ENCODE data around the gene TNFRSF8.

The TNFRSF8 gene

DNA sequence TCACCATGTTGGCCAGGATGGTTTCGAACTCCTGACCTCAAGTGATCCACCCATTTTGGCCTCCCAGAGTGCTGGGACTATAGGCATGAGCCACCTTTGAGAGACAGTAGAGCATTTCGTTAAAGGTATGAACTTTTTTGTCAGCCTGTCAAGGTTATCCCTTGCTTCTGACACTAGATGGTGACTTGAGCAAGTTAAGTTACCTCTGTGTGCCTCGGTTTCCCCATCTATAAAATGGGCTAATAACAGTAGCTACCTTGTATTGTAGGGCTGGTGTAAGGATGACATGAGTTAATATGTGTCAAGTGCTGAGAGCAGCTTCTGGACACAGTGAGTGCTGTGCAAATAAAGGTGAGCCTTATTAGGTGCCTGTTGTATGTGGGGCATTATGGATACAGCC is 8.8 kb downstream of the TNFRSF8 start:
- peaks cover 6% of the 10 kb centered on the region for H3K36me3 ChIP-seq (ENCODE audit: control insufficient read depth, insufficient read depth, low read length)
- no peaks in the 10 kb centered on the region for H3K9me3 ChIP-seq (ENCODE audit: control insufficient read depth, insufficient read depth, low read length)
- H3K4me1 ChIP-seq (ENCODE audit: control insufficient read depth, insufficient read depth, low read length) = peaks cover 21% of the 10 kb centered on the region
- H3K9ac ChIP-seq (ENCODE audit: low read depth, low read length) = no peak overlapping the region
- H3K4me3 ChIP-seq (ENCODE audit: low read depth, low read length) = no peak overlapping the region
- no peaks in the 10 kb centered on the region for H3K27me3 ChIP-seq (ENCODE audit: control insufficient read depth, insufficient read depth, low read length)

DNA sequence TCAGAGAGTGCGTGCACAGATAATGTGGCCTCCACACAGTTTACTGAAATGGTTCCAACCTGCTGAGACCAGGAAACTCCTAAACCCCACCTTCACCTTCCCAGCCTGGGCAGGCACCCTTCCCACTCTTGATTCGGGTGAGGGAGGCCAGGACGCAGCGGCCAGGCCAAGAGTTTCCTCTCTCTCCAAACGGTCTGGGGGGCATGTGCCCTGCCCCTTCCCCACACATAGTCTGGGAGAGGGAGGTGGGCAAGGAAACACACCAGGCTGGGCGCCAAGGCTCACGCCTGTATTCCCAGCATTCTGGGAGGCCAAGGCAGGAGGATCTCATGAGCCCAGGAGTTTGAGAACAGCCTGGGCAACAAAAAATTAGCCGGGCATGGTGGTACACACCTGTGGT is 9.6 kb downstream of the TNFRSF8 start:
- H3K27me3 ChIP-seq (ENCODE audit: control insufficient read depth, insufficient read depth, low read length) = no peaks in the 10 kb centered on the region
- peaks cover 20% of the 10 kb centered on the region for H3K4me1 ChIP-seq (ENCODE audit: control insufficient read depth, insufficient read depth, low read length)
- no peaks in the 10 kb centered on the region for H3K9me3 ChIP-seq (ENCODE audit: control insufficient read depth, insufficient read depth, low read length)
- no peak overlapping the region for H3K9ac ChIP-seq (ENCODE audit: low read depth, low read length)
- H3K36me3 ChIP-seq (ENCODE audit: control insufficient read depth, insufficient read depth, low read length) = peaks cover 6% of the 10 kb centered on the region
- no peak overlapping the region for H3K4me3 ChIP-seq (ENCODE audit: low read depth, low read length)

DNA sequence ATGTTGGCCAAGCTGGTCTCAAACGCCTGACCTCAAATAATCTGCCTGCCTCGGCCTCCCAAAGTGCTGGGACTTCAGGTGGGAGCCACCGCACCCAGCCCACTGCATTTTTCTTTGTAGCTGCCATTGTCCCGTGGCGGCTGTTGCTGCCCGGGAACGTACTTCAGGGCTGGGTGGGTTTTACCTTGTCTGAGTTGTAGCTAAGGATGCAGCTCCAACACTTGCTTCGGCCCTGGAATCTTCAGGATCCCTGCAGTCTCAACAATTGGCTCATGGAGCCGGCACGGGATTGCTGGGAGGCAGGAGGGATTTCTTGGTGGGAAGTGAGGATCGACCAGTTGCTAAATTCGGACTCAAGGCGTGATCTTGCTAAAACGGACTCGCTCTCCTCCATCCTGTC is 10.7 kb downstream of the TNFRSF8 start:
- Histone ChIP-seq H3K9me3 (ENCODE audit: control insufficient read depth, insufficient read depth, low read length) (no peaks in the 10 kb centered on the region), H3K4me1 (ENCODE audit: control insufficient read depth, insufficient read depth, low read length) (peaks cover 11% of the 10 kb centered on the region), H3K27me3 (ENCODE audit: control insufficient read depth, insufficient read depth, low read length) (no peaks in the 10 kb centered on the region), H3K4me3 (ENCODE audit: low read depth, low read length) (no peak overlapping the region), H3K36me3 (ENCODE audit: control insufficient read depth, insufficient read depth, low read length) (peaks cover 6% of the 10 kb centered on the region), H3K9ac (ENCODE audit: low read depth, low read length) (no peak overlapping the region)

DNA sequence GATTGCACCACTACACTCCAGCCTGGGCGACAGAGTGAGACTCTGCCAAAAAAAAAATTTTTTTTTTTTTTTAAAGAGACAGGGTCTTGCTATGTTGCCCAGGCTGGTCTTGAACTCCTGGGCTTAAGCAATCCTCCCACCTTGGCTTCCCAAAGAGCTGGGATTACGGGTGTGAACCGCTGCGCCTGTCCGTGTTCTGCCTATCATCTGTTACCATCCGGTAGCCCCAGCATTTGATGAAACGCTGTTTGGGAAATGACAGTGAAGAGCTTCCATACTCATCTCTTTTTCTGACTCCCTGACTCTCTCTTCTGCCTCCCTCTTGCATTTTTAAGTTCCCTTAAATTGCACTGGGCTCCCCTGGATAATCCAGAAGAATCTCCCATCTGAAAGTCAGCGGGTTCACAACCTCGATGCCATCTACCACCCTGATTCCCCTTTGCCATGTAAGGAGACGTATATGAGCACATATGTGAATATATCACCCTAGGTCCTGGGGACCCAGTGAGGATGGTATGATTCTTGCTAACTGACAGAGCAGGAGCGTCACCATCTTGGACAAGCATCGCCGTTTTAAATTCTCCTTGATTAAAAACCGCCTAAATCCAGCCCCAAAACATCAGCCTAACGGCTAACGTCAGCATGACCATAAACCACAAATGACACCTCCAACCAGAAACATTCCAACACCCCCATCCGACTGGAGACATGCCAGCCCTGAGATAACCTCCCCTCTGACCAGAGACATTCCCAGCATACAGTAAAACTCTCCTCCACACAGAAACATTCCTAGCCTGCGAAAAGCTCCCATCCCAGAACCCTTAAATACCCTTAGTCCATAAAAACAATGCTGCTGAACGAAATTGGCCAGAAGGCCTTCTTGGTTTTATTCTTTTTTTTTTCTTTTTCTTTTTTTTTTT is 12.4 kb downstream of the TNFRSF8 start:
- no peaks in the 10 kb centered on the region for H3K9me3 ChIP-seq (ENCODE audit: control insufficient read depth, insufficient read depth, low read length)

DNA sequence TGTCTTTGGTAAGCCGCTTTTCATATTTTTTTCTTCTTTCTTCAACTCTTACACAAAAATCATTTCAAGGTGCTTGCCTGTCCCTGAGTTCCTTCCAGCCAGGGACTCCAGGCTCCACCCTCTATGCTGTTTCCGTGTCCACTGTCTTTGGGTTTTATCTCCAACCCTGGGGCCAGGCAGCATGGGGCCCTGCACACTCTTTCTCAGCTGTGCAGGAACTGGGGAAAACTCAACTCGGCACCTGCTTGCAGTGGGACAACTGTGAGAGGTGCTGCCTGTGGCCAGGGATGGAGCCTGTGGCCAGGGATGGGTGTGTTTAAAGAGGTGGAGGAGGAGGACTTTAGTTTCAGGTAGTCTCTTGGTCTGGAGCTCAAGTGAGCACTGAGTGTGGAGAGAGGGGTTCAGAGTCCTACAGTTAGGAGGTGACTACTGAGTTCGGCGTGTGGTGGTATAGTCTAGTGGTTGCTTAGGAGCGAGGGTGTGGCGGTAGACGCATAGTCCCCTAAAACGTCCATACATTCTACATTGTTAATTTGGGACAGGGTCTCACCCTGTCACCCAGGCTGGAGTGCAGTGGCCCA is 13.4 kb downstream of the TNFRSF8 start:
- Histone ChIP-seq H3K9ac (ENCODE audit: low read depth, low read length) (no peak overlapping the region), H3K4me3 (ENCODE audit: low read depth, low read length) (no peak overlapping the region), H3K27me3 (ENCODE audit: control insufficient read depth, insufficient read depth, low read length) (no peaks in the 10 kb centered on the region), H3K9me3 (ENCODE audit: control insufficient read depth, insufficient read depth, low read length) (no peaks in the 10 kb centered on the region), H3K4me1 (ENCODE audit: control insufficient read depth, insufficient read depth, low read length) (peaks cover 11% of the 10 kb centered on the region), H3K36me3 (ENCODE audit: control insufficient read depth, insufficient read depth, low read length) (peaks cover 6% of the 10 kb centered on the region)

More for the DNA sequence above, 12.4 kb downstream of the TNFRSF8 start:
- no peak overlapping the region for H3K4me3 ChIP-seq (ENCODE audit: low read depth, low read length)
- no peak overlapping the region for H3K9ac ChIP-seq (ENCODE audit: low read depth, low read length)
- peaks cover 6% of the 10 kb centered on the region for H3K36me3 ChIP-seq (ENCODE audit: control insufficient read depth, insufficient read depth, low read length)
- H3K4me1 ChIP-seq (ENCODE audit: control insufficient read depth, insufficient read depth, low read length) = peaks cover 11% of the 10 kb centered on the region
- H3K27me3 ChIP-seq (ENCODE audit: control insufficient read depth, insufficient read depth, low read length) = no peaks in the 10 kb centered on the region

DNA sequence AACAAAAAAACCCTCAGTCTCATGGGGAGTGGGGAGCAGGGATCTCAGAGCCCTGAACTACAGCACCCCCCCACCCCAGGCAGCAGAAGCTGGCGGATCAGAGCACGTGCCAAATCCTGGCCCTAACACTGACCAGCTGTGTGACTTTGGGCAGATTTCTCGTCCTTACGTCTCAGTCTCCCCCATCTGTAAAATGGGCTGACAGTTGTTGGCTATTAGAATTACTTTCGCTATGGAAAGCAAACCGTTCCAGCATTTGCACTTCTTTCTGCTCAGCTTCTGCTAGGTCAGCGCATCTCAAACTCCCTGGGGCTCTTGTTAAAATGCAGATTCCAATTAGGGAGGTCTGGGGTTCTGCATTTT is 15.5 kb downstream of the TNFRSF8 start:
- H3K4me1 ChIP-seq (ENCODE audit: control insufficient read depth, insufficient read depth, low read length) = peaks cover 11% of the 10 kb centered on the region
- no peaks in the 10 kb centered on the region for H3K36me3 ChIP-seq (ENCODE audit: control insufficient read depth, insufficient read depth, low read length)
- no peak overlapping the region for H3K4me3 ChIP-seq (ENCODE audit: low read depth, low read length)
- no peaks in the 10 kb centered on the region for H3K27me3 ChIP-seq (ENCODE audit: control insufficient read depth, insufficient read depth, low read length)
- H3K9ac ChIP-seq (ENCODE audit: low read depth, low read length) = no peak overlapping the region
- H3K9me3 ChIP-seq (ENCODE audit: control insufficient read depth, insufficient read depth, low read length) = no peaks in the 10 kb centered on the region

DNA sequence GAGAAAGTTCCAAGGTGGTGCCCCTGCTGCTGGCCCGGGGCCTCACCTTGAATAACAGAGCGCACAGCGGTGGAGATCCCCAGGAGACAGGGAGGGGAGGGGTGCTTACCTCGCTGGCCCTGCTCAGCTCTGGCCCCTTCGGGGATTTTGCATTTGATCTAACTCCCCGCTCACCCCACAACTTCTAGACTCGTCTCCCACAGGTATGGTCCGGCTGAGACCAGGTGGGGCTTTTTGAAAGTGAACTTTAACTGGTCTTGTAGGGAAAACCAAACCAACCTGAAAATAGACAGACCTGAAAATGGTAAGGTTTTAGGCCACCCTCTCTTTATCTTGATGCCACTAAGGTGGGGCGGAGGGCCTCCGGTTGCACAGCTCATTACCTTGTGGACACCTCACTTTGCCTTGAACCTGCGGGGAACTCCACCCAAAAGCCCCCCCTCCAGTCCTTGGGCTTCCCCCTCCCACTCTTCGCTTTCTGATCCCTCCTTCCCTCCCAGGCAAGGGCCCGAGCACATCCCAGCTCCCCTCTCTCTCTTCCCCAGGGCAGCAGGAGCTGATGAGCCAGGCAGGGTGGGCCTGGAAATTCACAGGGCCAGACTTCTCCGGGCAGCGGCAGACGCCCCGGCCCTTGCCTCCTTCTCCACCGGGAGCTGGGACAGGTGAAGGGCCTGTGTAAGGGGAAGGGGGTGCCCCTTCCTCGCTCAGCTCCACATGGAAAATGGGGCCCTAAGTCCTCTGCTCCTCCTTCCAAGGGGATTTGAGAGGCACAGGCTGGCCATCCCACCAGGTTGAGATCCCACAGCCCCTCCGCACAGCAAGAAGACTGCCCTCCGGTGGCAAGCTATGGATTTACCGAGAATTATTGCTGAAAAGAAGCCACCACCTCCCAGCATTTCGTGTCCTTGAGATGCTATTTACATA is 16.1 kb downstream of the TNFRSF8 start:
- no peaks in the 10 kb centered on the region for H3K27me3 ChIP-seq (ENCODE audit: control insufficient read depth, insufficient read depth, low read length)
- H3K36me3 ChIP-seq (ENCODE audit: control insufficient read depth, insufficient read depth, low read length) = no peaks in the 10 kb centered on the region
- H3K9me3 ChIP-seq (ENCODE audit: control insufficient read depth, insufficient read depth, low read length) = no peaks in the 10 kb centered on the region
- H3K4me1 ChIP-seq (ENCODE audit: control insufficient read depth, insufficient read depth, low read length) = peaks cover 11% of the 10 kb centered on the region
- peak overlapping the region; percentile 32 for H3K4me3 ChIP-seq (ENCODE audit: low read depth, low read length)
- peak overlapping the region; percentile 70 for H3K9ac ChIP-seq (ENCODE audit: low read depth, low read length)

DNA sequence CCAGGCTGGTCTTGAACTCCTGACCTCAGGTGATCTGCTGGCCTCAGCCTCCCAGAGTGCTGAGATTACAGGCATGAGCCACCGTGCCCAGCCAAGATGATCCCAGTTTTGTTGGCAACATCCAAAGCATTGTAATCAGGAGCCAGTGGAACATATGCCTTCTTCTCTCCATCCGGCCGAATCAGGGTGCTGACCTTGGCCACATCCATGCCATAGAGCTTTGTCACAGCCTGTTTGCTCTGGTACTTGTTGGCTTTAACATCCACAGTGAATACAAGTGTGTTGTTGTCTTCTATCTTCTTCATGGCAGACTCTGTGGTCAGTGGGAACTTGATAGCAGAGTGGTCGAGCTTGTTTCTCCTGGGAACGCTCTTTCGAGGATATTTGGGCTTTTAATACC is 17.1 kb downstream of the TNFRSF8 start:
- H3K9ac ChIP-seq (ENCODE audit: low read depth, low read length) = no peak overlapping the region
- no peak overlapping the region for H3K4me3 ChIP-seq (ENCODE audit: low read depth, low read length)
- no peaks in the 10 kb centered on the region for H3K27me3 ChIP-seq (ENCODE audit: control insufficient read depth, insufficient read depth, low read length)
- H3K9me3 ChIP-seq (ENCODE audit: control insufficient read depth, insufficient read depth, low read length) = no peaks in the 10 kb centered on the region
- H3K36me3 ChIP-seq (ENCODE audit: control insufficient read depth, insufficient read depth, low read length) = no peaks in the 10 kb centered on the region
- peaks cover 11% of the 10 kb centered on the region for H3K4me1 ChIP-seq (ENCODE audit: control insufficient read depth, insufficient read depth, low read length)

DNA sequence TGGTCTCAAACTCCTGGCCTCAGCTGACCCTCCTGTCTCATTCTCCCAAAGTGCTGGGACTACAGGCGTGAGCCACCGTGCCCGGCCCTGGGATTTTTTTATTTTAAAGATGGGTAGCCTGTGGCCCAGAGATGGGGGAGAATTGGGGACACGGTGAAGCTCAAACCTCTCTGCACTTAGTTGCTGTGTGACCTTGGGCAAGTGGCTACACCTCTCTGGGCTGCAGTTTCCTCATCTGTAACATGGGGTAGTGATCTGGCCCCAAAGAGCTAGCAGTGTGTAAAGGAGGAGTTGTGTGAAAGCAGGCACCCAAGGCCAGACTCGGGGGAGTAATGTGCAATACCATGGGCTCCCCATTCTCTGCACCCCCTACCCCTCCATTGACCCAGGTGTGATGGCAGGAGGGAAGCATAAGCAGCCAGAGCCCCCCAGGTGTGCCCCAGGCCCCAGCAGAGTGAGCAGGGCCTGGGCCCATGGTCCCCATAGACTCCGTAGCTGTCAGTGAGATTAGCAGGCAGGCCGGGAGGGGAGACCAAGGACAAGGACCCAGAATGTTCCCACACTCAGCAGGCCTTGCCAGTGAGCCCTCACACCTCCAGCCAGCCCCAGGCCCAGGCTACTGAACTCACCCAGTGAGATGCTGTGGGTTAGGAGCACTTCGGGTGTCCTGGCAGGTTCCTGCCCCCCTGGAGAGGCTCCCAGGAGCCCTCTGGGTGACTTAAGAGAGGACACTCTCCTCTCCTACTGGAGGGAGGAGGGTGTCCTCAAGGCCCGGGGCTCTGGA is 17.9 kb downstream of the TNFRSF8 start:
- H3K4me3 ChIP-seq (ENCODE audit: low read depth, low read length) = no peak overlapping the region
- H3K36me3 ChIP-seq (ENCODE audit: control insufficient read depth, insufficient read depth, low read length) = peaks cover 2% of the 10 kb centered on the region
- H3K9me3 ChIP-seq (ENCODE audit: control insufficient read depth, insufficient read depth, low read length) = no peaks in the 10 kb centered on the region
- no peaks in the 10 kb centered on the region for H3K27me3 ChIP-seq (ENCODE audit: control insufficient read depth, insufficient read depth, low read length)
- H3K4me1 ChIP-seq (ENCODE audit: control insufficient read depth, insufficient read depth, low read length) = peaks cover 9% of the 10 kb centered on the region
- H3K9ac ChIP-seq (ENCODE audit: low read depth, low read length) = no peak overlapping the region

DNA sequence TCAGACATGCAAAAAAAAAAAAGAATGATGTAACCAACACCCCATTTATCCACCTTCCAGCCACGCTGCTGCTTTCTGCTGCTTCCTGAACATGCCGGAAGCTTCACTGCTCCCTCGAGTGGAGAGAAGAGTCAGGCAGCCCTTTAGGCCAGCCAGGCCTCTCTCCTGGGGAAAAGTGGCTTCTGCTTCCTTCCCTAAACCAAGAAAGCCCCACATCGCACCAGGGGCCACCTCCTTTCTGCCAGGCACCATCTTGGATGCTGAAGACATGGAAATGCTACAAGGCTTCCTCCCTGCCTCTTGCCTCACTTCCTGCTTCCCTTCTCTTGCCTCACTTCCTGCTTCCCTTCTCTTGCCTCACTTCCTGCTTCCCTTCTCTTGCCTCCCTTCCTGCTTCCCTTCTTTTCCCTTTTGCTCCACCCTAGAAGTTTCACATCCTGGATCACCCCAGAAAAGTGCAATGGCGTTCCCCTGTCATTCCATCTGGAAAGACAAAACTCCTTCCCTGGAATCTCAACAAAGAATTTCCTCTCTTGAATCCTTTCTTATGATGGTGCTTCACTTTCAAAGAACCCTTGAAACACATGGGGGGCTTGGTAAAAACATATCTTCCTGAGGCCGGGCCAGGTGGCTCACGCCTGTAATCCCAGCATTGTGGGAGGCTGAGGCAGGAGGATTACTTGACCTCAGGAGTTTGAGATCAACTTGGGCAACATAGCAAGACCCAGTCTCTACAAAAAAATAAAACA is 18.7 kb downstream of the TNFRSF8 start:
- no peak overlapping the region for H3K9ac ChIP-seq (ENCODE audit: low read depth, low read length)
- H3K9me3 ChIP-seq (ENCODE audit: control insufficient read depth, insufficient read depth, low read length) = no peaks in the 10 kb centered on the region
- no peaks in the 10 kb centered on the region for H3K27me3 ChIP-seq (ENCODE audit: control insufficient read depth, insufficient read depth, low read length)
- no peak overlapping the region for H3K4me3 ChIP-seq (ENCODE audit: low read depth, low read length)
- H3K4me1 ChIP-seq (ENCODE audit: control insufficient read depth, insufficient read depth, low read length) = peaks cover 6% of the 10 kb centered on the region
- H3K36me3 ChIP-seq (ENCODE audit: control insufficient read depth, insufficient read depth, low read length) = peaks cover 4% of the 10 kb centered on the region
